GM19193 (cell line): ENCODE measurements around the gene SLC35F6.

Experiments used
- POLR2A ChIP-seq: IDR thresholded peaks from 4 replicates; pipeline ENCODE4 v1.6.1; 2011; ENCODE audit not compliant: insufficient read depth, insufficient read length; ENCODE audit errors: extremely low read depth

The SLC35F6 gene

DNA sequence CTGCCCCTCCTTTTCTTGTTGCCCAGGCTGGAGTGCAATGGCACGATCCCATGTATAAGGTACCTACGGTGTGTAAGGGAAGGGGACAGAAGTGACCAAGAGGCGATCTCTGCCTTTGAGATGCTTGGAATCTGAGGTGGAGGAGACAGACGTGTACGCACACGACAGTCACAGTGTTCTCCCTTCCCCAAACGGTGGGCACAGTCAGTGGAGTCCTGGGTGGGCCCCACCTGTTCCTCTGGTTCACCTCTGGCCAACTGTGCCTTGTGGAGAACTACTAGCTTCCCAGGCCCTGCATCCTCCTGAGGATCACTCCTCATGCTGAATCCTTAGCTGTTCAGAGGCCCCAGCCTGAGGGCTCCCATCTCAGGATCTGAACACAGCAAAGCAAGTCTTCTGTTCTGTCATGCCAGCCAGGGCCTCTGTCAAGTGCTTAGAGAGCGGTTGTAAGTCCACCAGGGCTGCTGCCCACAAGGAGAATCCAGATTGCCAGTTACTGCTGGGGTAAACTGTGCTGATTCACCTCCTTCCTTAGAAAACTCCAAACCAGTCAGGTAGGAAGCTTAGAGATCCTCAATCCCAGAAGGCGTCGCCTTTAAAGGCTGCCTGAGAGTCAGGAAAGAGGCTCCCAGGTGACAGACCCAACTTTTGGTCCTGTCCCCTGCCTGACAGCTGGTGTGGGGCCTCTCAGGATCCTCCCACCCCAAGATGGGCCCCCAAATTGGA lies 1.6 kb downstream of the SLC35F6 start:
- no peak for TF ChIP-seq POLR2A

DNA sequence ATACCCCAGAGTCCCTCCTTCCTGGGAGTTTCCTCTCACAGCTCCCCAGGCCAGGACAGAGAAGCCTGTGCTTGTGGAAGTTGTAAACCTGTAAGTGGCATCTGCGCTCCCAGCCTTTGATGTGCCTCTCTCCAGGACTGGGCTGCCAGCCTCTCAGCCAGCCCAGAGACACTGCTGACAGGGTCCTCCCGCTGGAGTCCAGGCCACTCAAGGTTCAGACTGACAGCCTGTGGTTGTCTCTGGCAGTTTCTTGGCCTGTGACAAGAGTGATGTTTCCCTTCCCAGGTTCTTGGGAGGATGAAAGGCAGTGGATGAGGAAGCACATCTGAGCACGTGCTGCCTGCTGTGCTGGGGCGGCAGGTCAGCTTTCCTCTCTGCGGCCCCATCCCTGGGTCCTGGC lies 3.0 kb downstream of the SLC35F6 start:
- TF ChIP-seq POLR2A, result no peak

DNA sequence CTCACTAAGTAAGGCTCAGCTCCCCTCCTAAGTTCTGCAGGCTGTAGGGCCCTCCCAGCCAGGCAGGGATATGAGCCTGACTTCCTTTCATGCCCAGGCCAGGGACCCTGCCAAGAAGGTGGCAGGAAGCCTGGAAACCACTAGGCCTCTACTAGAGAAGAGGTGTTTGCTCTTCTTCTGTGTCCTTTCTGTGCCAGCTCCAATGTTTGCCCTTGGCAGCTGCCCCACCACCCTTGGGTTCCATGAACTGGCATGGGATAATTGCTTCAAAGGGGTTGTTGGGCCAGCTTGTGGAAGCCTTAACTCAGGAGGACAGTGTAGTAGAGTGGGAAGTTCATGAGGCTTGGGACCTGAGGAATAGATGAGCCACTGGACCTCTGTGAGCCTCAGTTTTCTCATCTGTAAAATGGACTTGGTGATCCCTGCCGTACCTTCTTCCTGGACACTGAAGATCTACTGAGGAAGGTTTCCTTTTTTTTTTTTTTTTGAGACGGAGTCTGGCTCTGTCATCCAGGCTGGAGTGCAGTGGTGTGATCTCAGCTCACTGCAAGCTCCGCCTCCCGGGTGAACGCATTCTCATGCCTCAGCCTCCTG lies 3.9 kb downstream of the SLC35F6 start:
- TF ChIP-seq POLR2A, result no peak

DNA sequence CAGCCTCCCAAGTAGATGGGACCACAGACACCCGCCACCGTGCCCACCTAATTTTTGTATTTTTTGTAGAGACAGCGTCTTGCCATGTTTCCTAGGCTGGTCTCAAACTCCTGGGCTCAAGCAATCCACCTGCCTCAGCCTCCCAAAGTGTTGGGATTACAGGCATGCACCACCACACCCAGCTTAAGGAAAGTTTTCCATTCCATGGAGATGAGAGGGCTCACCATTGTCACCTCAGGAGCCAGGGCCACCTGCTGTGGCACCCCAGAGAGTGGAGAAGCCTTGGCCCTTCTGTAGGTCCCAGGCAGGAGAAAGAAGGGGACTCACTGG lies 4.6 kb downstream of the SLC35F6 start:
- TF ChIP-seq POLR2A, result no peak

DNA sequence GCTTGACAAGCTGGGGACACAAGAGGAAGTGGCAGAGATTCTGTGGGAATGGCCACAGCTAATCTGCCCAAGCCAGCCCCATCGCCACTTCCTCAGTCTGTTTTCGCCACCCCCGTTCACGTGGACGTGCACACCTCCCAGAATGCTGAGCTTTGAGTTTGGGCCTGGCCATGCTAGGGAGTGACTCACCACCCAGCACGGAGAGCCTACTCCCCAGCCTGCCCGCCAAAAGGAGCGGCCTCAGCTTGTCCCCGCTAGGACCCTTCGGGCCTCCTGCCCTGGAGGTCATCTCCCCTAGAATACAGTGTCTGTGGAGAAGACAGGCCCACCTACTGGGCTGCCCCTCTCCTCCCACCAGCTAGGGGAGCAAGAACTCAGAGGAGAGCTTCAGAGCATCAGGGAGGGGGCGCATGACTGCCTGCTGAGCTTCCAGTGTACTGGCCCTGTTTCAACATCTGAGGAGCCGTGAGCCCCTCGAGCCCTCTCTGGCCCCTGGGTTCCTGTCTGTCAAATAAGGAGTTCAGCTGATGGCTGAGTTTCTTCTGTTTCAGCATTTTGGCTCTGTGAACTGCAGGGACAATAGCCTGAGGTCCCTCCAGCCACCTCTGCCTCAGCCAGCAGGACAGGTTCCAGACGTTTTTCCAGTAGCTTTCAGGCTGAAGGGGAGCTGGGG lies 5.1 kb downstream of the SLC35F6 start:
- TF ChIP-seq POLR2A, result no peak

DNA sequence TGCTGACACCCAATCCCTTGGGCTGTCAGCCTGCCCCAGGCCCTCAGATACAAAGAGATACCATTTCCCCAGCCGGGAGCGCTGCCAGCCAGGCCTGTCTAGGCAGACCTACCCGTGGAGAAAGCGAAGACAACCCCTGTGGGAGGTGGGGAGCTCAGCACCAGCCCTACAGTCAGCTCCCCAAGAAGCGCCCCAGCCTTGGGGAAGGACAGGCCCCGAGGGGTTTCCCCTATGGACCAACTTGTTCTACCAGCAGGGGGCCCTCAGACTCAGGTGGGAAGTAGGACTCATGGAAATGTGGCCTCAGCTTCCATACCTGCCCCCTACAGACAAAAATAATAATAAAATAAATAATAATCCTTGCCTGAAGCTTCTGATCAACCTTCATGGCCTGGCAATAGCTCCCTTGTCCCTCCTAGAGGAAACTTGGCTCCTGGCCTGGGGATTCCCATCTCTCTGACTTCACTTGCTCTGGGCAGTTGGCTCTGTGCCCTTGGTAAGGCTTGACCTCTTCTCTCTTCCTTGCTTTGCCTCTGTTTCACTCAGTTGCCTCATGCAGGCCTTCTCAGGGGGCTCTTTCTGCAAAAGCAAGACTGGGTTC lies 7.0 kb downstream of the SLC35F6 start:
- no peak for TF ChIP-seq POLR2A

DNA sequence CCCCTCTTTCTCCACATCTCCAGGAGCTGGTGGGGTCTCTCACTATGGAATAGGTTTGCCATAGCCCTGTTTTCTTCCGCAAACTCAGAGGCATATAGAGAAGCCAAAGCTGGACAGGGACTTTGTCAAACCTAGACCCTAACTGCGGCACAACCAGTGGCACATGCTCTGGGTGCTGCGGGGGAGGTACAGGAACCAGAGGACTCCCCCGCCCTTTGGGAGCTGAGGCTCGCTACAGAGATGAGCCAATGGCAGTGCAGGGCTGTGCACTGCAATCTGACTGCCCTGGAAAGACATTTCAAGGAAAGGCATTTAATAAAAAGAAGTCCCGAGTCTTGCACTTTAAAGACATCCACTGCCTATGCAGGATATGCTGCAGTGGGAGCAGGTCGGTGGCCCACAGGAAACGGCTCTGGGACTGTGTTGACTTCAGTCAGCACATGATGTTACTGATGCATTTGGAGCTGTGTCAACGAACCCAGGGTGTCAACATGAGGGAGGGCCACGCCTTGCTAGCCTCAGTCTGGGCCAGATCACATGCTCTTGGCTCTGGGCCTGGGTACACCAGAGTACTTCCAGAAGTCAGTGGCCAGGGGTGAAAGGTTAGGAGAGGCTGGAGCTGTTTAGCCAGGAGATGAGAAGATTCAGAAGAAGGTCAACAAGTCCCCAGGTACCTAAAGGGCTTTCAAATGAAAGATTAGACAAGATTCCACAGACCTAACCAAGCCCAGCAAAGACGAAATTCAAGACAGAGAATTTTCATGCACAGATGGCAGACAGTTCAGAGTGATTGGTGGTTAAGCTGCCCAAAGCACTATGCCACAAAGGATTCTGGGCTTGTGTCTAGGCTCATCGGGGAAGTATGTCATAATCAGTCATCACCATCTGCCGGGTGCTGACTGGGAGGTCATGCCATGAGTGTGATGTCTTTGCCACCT lies 8.2 kb downstream of the SLC35F6 start:
- no peak for TF ChIP-seq POLR2A

DNA sequence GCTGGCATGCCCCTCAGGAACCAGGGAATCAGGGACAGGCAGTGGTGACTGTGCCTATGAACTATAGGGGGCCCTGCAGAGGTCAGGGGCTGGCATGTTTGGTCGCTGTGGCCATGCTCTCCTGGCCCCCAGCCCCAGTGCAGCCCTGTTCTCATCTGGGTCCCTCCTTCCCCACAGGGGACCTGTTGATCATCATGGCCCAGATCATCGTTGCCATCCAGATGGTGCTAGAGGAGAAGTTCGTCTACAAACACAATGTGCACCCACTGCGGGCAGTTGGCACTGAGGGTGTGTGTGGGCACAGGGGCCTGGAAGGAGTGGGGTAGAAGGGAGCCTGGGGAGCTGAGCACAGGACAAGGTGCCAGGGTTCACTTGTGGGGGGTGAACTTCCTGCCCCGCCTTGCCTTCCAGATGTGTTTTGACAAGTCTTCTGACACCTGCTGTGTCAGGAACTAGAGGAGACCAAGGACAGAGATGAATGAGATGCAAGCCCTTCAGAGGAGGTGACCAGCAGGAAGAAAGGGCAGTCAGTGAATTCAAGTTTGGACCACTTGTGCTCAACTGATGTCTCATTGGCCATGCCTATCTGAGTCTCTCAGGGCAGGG lies 12.2 kb downstream of the SLC35F6 start:
- no peak for TF ChIP-seq POLR2A

DNA sequence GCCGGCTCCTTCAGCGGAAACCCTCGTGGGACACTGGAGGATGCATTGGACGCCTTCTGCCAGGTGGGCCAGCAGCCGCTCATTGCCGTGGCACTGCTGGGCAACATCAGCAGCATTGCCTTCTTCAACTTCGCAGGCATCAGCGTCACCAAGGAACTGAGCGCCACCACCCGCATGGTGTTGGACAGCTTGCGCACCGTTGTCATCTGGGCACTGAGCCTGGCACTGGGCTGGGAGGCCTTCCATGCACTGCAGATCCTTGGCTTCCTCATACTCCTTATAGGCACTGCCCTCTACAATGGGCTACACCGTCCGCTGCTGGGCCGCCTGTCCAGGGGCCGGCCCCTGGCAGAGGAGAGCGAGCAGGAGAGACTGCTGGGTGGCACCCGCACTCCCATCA lies 14.0 kb downstream of the SLC35F6 start:
- TF ChIP-seq POLR2A, result no peak

DNA sequence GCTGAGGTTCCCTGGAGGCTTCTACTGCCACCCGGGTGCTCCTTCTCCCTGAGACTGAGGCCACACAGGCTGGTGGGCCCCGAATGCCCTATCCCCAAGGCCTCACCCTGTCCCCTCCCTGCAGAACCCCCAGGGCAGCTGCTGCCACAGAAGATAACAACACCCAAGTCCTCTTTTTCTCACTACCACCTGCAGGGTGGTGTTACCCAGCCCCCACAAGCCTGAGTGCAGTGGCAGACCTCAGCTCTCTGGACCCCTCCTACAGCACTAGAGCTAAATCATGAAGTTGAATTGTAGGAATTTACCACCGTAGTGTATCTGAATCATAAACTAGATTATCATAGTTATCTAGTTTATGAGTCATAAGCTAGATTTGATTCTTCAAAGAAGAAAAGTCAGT lies 14.4 kb downstream of the SLC35F6 start:
- no peak for TF ChIP-seq POLR2A

DNA sequence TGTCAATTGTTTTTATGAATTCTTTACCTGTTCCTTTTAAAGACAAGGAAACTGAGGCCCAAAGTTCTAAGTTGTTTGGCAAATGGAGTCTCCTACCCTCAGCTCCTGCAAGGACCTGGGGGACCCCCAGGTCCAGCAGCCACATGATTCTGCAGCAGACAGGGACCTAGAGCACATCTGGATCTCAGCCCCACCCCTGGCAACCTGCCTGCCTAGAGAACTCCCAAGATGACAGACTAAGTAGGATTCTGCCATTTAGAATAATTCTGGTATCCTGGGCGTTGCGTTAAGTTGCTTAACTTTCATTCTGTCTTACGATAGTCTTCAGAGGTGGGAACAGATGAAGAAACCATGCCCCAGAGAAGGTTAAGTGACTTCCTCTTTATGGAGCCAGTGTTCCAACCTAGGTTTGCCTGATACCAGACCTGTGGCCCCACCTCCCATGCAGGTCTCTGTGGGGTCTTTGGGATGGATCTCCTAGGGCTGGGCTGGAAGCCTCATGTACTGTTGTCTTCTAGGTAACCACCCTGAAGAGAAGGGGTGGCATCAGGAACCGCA lies 16.2 kb downstream of the SLC35F6 start:
- no peak for TF ChIP-seq POLR2A

DNA sequence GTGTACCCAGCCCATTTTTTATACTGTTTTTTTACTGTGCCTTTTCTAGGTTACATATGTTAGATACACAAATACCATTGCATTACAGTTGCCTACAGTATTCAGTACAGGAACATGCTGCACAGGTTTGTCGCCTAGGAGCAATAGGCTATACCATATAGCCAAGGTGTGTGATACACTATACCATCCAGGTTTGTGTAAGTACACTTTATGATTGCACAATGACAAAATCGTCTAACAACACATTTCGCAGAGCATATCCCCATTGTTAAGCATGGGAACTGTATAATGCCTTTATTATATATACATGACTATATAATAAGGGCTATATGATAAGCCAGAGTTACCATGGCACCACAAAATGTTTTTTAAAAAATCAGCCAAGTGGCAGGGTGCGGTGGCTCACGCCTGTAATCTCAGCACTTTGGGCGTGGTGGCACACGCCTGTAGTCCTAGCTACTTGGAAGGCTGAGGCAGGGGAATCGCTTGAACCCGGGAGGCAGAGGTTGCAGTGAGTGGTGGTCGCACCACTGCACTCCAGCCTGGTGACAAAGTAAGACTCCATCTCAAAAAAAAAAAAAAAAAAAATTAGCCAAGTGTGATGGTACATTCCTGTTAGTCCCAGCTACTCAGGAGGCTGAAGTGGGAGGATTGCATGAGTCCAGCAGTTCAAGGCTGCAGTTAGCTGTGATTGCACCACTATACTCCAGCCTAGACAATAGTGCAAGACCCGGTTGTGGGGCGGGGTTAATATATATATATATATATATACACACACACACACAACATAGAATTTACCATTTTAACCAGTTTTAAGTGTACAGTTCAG lies 19.0 kb downstream of the SLC35F6 start:
- TF ChIP-seq POLR2A, result no peak

DNA sequence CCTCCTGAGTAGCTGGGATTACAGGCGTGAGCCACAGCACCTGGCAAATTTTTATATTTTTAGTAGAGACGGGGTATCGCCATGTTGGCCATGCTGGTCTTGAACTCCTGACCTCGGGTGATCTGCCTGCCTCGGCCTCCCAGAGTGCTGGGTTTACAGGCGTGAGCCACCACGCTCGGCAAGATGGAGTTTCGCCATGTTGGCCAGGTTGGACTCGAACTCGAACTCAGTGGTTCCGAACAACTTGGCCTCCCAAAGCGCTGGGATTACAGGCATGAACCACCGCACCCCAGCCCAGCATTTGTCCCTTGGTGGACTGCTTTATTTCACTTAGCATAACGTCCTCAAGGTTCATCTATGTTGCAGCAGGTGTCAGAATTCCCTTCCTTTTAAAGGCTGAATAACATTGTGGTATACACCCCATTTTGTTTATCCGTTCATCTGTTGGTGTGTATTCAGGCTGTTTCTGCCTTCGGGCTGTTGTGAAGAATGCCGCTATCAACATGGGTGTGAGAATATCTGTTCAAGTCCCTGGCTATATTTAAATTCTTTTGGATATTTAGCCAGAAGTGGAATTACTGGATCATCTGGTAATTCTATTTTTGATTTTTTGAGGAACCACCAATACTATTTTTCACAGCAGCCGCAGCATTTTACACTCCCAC lies 20.6 kb downstream of the SLC35F6 start:
- no peak for TF ChIP-seq POLR2A
